T-helper 9 cell (primary cell): ENCODE data around the gene CPED1.
"Not testable (repeated sequence)": the region's sequence is repeated elsewhere in the genome, so short reads cannot be mapped to it uniquely, and the experiment has no call there.

ENCODE experiments used
- DNase-seq: peaks from one replicate; pipeline ENCODE4 v3.0.0-alpha.2; 2020

The CPED1 gene

DNA sequence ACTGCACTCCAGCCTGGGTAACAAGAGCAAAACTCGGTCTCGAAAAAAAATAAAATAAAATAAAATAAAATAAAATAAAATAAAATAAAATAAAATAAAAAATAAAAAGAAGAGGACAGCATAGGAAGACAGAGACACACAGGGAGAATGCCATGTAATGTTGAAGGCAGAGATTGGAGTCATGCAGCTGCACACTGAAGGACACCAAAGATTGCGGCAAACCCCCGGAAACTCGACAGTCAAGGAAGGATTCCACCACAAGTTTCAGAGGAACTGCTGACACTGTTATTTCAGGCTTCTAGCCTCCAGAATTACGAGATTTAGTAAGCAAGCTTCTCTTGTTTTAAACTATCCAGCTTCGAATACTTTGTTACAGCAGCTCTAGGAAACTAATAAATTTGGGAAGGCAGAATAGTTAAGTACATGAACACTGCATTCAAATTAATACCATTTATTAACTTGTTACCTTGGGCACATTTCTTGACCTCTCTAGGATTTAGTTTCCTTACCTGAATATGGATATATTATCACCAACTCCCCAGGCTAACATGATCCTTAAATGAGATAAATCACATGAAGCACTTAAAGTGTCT, 9.5 kb downstream of the CPED1 start:
- DNase-seq: no peak

DNA sequence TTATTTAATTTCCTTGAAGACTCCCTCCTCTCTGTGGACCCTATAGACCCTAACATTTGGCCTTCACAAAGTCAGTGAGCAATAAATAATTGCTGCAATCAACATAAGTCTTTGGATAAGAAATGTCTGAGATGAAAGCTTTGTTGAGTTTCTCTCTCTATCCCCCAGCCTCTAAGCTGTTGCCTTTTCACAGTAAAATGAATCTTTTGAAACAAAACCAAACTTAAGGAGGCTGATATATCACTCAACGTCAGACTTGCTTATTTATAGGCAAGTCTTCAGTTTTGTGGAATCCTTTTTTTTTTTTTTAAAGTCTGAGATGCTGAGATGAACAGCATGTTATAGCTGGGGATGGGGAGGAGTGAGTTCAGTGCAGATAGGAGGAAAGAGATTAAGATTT, 10.0 kb downstream of the CPED1 start:
- no peak for DNase-seq

DNA sequence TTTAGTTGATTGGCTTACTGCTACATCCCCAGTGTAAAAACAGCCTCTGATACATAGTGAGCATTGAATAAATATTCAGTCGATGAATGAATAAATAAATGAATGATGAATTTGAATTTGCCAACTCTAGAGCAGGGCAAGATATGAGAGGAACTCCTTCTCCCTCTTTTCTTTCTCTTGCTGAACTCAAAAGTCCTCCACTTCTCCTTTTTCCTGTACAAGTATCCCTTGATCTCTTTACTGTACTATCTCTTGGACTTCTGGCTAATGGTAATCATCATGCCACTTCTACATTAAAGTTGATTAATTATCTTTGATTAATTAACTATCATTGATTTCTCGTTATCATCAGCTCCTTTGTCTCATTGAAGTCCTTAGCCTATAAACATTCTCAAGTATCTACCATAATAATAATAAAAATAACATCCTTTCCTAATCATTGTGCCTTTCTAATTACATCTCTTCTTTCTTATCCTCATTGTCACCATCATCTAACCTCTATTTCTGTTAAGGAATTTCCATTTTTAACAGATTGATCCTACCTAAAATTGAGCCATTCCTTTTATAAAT, 10.6 kb downstream of the CPED1 start:
- no peak for DNase-seq

DNA sequence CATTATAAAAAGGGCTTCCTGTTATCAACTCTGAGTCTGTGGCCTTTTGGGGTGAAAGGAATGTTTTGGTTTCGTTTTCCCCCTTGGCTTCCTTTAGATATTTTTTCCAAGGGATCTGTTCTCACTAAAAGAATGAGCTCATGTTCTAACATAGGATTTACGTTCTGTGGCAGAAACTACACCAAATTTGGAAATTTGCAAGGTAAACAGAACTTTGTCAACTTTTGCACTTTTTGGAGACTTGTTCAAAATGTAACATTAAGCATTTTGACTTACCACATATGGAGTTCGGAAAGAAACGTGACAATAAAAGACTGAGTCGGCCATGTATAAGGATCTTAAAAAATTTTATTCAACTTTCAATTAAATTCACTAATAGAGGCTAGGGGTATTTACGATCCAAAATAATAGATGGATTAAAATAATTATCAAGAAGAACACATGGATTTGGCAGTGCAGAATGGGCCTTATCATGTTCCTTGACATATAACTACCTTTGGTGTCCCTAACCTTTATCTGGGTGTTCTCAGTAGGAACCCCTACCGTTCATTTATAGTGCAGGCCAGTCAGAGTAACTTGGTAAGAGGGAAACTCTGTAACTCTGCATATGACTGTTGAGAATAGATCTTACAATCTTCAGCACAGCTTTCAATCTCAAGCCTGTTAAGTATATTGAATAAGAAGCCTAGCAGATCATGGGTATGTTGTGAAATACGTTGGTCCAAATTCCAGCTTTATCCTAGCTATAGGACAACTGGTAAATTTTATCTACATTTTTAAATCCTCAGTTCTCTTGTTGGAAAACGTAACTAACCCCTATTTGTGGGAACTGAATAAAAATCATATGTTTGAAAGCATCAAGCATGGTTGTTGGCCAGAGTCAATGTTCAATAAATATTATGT, 11.8 kb downstream of the CPED1 start:
- no peak for DNase-seq

DNA sequence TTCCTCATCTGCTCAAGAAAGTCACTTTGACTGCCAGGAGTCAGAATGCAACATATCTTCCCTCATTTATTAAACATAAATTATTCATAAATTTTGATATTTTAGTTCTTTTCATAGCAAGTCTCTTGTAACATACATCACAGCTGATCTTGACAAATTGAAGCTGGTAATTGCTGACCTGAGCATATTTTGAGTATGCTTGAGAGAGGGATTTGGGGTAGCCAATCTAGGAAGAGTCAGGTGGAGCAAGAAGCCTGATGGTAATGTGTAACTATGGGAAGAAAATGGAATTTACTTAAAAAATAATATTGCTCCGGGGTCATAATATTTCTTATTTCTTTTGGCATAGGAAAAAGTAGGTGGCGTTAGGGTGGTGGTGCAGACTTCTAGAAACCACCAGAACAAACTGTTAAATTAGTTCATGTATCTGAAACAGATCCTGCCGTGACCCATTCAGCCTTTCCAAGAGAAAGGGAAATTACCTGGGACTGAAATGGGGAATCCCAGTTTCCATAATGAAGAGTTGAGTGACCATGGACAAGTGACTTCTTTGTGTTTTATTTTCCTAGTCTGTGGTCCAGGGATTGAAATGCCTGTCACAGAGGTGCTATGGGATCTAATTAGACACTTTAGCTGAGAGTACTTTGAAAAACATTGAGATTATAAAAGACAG, 12.9 kb downstream of the CPED1 start:
- no peak for DNase-seq

DNA sequence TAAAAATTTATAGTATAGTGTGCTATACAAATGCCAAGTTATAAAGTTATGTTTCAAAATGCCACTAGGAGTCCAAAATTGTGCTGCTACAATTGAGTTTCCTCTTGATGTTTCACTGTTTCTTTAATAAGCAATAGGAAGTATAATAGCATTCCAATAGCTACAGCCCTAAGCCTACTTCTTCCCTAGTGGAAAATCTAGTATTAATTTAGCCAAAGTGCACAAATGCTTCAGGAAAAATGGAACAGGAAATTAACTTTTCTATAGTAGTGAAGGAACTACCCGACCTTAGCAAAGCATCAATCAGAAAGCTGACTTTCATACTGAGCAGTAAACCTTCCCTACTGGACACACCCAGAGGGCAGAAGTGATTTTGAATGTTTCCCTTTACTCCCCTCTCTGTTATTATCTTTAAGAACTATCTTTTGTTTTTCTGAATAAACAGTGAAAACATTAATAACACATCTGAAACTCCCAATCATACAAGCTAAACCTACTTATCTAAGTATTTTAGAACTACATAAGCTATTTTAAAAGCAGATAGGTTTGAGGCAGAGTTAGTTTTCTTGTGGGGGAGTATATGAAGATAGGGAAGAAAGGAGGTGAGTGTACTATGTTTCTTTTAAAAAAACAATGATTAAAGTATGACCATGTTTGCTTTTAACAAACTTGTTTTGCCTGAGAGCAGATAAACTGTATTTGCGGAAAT, 13.7 kb downstream of the CPED1 start:
- DNase-seq: no peak

DNA sequence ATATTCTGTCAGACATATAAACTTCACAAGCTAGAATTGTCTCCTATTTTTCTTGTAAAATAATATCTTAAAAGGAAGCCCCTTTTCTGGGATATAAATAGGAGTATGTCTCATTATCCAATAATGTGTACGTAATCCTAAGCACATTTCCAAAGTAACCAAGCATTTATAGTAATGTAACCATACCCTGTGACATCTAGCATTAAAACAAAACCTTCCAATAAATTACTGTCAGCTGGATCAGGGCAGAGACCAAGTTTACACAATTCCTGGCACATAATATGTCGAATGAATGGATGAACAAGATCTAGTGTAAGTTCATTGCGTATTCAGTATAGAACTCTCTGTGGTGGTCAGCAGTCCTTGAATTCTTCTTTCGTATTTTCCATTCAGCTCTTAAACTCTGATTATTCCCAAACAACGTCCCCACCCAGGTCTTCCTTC, 14.3 kb downstream of the CPED1 start:
- DNase-seq: no peak

DNA sequence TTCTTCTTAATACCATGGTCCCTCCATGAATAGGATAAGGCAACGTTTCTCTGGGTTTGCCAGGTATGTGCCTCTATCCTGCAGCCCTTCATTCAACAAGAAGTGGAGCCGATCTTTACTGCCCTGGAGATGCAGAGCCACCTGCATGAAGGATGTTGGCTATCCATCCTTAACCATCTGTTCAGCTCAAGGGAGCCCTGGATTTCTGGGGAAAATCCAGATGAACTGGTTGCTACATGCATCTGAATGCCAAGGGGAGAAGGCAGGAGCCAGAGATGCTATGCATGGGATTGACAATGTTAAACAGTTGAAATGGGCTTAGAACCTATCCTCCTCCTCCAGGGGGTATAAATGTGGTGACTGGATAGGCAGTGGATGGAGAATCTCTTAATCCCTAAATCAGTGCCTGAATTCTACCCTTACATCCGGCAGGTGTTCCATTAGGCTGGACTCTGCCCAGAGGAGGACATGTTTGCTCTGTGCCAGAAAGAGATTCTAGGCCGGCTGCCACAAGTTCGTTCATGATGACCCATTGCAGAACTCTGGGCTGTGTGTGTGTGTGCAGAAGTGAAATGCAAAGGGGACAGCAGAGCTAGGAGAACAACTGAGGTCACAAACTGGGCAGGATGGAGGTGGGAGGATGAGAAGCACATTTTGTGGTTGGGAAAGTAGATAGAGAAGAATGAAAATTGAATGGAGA, 15.6 kb downstream of the CPED1 start:
- DNase-seq: no peak

DNA sequence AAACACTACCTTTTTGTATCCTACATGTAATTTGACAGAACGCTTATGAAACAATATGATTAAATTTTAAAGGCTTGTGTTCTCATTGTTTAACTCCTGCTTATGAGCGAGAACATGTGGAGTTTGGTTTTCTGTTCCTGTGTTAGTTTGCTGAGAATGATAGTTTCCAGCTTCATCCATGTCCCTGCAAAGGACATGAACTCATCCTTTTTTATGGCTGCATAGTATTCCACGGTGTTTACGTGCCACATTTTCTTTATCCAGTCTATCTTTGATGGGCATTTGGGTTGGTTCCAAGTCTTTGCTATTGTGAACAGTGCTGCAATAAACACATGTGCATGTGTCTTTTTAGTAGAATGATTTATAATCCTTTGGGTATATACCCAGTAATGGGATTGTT, 16.5 kb downstream of the CPED1 start:
- not testable (repeated sequence) for DNase-seq

DNA sequence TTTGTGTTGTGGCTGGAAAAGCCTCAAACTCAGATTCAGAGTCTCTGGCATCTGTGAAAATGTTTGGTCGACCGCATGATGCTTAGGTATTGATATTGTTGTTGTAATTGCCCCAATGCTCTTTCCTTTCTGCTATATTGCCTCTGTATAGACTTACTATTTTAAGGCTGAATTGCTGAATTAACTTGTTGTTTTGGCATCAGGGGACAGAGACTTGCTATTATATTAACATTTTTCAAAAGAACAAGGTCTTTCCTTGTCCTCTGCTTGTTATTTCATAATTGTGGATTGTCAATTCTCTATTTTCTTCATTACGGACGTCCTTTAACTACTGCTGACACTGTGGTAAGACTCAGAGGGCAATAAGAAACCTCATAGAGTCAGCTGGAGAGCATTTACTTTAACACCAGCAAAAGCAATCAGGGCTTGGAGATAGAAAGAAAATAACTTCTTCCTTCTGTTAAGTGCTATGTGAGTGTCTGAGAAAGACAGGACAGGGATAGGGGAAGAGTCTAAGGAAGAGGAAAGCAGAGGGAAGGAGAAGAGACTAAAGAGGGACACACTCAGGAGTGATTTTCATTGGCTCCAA, 17.6 kb downstream of the CPED1 start:
- DNase-seq: no peak

DNA sequence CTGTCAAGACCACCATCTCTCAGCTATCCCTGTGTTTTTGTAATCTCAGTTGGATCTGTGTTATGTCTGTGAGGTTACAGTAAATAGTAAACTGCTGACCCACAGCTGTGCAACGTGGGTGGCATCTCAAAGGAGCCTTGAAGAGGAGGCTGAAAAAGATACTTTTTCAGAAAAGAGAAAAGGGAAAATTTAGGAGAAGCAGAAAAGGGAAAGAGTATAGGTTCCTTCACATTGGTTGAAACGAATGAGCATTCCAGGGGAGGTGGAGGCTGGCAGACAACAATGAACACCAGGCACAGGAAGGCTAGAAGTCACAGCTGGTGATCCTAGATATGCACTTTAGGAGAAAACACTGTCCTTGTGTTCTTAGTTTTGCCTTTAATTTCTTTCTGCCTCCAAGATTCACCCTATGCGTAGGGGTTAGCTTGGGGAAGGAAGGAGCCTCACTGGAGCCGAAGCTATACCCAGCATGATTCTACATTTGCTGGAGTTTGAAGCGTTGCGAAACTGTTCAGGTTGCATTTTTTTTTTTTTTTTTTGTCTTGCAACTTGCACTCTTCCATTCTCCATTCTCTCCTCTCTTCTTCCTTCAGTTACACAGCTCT, 18.3 kb downstream of the CPED1 start:
- no peak for DNase-seq

DNA sequence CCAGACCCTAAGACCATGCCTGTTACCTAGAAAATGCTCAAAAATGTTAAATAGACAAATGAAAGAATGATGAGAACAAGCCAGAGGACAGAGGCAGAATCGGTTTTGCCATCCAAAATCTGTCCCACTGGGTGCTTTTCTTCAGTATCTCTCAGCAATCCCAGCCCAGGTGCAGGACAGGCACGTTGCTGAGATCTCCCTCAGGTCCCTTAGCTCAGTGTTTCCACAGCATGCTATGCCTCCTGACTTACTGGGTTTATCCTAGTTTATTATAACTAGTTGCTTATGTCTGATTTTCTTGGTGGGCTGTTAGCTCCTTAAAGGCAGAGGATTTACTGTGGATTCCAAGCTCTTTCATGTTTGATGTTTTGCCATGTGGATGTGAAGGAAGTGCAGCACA, 20.3 kb downstream of the CPED1 start:
- DNase-seq: no peak

DNA sequence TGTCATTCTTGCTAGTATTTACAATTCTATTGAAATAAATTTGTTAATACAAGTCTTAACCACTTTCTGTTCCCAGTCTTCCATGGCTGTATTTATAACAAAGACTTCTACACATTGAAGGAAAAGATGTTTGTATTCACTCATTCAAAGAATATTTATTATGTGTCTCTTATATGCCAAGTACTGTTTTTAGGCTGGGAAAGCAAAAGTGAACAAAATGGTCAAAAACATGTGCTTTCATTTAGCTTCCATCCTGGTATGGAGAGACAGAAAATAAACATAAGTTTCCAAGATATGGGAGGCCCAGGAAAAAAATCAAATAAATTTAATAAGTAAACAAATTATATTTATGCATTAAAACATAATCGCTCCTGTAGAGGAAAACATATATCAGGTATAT, 22.9 kb downstream of the CPED1 start:
- DNase-seq: no peak

DNA sequence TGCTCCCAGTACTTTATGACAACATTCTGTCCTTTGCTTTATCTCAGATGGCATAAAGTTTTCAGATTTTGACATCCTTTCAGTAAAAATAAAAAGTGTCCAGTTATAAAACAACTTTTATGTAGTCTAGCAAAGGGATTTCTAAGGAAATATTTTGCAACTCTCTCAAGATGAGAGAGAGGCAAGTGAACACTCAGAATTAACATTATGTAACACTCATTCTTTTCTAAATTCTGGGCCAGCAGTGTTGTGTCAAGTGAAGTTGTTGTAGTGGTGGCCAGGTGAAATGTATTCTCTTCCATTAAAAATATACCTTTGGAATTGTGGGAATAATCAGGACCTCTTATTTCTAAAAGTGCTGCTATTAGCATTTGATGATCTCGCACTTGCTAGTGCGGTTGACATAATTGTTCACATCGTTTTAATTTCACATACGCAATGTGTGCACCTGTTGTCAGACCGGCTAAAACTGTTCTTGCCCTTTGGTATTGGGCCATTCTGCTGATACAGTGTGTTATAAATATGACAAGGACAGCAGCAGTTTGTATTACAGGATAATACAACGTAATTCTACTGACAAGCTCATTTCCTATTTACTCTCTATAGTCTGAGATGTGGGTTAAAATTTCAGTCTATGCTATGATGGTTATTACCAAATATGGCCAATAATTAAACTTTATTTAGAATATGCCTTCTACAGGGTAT, 23.8 kb downstream of the CPED1 start:
- no peak for DNase-seq

DNA sequence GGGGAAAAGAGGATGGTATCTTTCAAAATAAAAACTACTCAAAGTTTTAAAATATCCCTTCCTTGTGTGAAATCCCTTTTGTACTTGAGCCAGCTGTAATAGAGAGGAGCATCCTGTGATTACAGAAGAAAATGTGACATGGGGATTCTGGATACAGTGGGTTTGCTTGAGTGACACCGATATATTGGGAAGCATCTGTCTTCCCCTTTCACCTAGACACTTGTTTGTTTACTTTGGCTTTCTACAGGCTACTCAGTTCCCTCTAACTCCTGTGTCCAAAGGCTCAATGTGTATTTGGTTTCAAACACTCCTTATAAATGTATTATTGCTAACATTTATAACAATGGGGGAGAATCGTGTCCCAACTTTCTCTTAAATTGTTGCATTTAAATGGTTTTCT, 24.4 kb downstream of the CPED1 start:
- DNase-seq: no peak

DNA sequence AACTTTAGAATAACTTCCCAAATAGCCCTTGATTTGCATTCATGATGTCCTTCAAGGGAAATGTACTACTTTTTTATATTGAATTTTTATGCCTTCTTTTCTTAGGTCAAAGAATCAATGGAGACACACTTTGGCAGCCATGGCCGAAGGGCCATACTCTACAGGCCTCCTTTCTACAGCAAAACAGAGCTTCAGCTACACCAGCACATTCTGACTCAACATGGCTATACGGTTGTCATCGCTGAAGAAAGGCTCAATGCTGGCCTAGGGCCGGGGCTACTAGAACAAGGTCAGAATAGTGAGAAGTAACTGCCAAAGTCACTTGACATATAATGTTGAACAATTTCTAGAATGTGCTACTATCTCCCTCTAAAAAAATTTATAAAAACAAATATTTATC, 27.0 kb downstream of the CPED1 start:
- no peak for DNase-seq

DNA sequence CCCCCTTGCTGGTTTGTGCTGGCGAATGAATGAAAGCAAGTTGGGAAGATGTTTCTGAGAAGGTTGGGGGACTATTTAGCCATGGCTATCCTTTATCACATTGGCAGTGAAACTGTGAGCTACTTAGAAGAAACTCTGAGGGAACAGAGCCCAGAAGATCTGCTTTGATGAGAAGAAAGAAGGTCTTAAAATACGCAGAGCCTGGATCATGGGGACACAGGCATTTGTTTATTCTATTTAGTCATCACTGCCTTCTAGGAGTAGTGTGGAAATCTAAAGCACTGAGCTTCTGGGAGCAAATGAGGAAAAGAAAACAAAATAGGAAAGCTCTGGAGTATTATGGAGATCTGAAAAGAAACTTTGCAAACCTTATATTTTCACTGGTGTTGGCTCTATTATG, 28.5 kb downstream of the CPED1 start:
- DNase-seq: no peak

DNA sequence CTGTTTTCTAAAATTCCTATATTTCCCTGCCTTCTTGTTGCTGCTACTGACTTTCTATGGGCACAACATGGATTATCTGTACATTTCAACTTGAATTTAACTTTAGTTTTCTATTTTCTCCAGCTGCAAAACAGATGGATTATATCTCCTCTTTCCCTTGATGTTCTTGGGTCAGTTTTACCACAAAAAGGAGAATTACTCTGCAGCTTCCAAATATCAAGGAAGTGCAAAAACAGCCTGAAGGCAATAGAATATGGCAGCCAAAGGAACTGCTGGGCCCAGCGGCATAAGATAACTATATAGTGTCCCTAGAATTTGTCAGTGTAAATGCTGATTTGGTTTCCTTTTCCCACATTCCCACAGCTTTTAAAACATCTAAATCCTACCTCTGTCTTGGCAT, 29.1 kb downstream of the CPED1 start:
- DNase-seq: no peak

DNA sequence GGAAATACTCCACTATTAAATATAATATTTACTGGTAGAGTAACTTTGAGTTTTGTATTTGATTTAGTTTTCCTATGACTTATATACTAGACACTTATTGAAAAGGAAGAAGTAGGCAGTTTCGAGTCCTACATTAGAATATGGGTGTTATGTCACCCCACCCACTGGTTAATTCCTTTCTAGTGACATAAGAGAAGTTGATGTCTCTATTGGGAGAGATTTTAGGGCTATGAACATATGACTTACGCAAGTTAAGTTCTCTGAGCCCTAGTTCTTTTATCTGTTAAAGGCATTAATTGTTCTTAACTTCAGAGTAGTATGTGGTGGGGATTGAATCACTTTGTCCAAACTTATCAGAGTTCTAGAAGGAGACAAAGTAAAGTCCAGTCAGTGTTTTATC, 30.5 kb downstream of the CPED1 start:
- DNase-seq: no peak

DNA sequence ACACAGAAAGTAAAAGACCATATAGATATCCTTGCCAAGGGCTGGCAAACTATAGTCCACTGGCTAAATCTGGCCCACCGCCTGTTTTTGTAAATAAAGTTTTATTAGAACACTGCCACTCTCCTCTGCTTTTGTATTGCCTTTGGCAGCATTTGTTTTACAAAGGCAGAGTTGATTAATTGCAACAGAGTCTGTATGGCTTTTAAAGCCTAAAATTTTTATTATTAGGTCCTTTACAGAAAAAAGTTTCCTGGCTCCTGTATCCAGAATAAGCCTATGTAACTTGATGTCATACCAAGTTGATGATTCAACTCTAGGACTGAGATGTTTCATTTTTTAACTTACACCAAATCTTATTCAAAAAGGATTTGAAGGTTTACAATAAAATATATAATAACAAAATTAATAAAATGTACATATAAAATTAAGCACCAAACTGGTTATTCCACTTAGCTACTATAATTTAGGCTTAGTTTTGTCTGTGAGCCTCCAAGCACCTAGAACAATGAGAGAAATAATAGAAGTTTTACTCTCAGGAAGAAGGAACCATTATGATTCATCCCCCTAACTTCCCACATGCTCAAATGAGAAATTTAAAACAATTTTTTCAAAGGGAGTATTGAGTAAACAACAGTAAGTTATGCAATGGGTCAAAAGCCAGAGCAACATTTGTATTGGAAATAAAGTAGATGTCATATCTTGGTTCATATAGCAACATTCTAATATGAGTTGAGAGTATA, 31.9 kb downstream of the CPED1 start:
- no peak for DNase-seq
